Mesenteric fat pad (tissue), 1 donor: ENCODE results near the gene NR1H3. TPM values are rescaled to one million over a fixed set of nuclear protein-coding genes. Genes with fewer than 3 reads are reported as not detected.

Source experiments
- DNase-seq: peaks from one replicate; pipeline ENCODE4 v3.0.0-alpha.2; 2020; ENCODE audit warnings: low spot score
- total RNA-seq: library from RNA; stranded (reverse); fragmentation: NEBNext Ultra II Directional; extraction: Animal tissue kit (Norgen Biotek cat#: 25700); gene quantifications from one replicate; pipeline ENCODE4 v1.2.1, GENCODE V29; 2021
- donor health status: DM: yes; HTN: yes; CAD: no.

Gene NR1H3
- total RNA-seq, 1 donor from 2014 or later = 73.2 TPM

DNA sequence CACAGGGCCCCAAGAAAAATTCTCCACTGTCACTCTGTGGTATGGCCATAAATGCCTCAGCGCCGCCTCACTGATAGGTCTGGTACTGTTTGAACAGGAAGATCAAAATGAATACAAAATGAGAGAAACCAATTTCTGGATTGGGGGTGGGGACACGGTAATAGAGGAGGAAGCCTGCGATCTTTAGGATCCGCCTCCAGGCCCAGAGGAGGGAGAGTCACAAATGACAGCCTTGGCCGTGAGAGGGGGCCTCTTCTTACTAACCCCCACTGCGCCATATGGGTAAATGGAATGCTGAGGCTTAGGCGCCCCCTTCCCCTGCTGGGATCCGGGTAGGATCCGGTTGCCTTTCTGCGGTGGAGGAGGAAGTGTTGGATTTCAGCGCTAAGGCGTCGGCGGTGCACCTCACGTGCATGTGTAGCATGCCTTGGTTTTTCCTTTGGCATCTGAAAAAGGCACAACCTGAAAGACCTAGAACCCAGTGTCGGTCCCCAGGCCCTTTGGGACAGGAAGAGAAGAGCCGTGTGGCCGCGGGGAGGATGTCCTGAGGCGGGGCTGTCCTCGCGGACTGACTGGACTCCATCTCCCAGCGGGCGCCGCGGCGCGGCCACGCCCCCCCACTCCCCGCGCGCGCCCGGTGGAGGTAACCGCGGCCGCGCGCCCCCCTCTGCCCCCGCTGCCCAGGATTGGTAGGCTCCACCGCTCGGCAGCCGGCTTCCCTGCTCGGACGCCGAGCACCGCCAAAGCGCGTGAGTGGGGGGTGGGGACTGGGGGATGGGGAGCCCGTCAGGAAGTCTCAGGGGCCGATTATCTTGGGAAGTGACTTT lies 11.4 kb downstream of the NR1H3 start:
- DNase-seq = peak; percentile 96

- DNase-seq = peak; percentile 96
Observed at GRCh38 chr11:47269829-47270305, 12.1 kb downstream of the NR1H3 start, which contains the start of gene MADD. MADD (plus strand) TSS chr11:47270133.

DNA sequence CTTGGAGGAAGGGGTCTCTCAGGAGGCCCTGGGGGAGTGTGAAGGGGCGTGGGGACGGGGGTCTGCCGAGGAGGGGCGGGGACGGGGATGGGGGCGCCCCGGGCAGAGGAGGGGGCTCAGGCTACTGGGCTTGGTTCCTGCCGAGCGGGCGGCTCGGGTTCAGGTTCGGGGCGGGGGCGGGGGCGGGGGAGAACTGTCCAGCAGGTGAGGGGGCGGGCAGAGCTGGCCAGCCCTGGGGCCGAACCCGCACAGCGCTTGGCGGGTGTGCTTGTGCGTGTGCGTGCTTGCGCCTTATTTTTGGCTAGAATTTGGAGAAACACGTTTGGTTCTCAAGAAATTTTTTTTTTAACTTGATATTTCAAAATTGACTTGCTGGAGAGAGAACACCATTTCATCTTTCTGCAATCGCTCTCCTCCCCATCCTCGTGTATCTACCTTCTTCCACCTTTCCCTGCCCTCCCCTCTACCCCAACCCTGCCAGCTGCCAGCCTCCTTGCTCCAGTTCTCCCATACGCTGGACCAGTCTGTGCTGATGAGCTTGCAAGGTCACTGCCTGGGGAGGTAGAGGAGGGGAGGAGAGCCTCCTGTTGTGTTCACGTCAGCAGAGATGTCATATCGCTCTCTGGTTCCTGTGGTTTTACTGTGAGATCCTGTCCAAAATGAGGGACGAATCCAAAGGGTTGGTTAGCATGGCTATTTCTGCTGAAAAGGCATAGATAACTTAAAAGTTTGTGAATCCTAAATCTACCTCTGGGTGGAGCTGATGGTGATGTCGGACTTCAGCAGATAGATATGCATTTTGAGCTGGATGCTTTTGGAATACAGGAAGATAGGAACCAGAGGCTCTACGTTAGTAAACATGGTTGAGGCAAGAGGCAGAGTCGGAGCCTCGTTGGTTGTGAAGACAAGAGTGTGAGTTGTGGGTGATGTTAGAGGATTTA lies 12.8 kb downstream of the NR1H3 start:
- no peak for DNase-seq

- DNase-seq = no peak
Observed at GRCh38 chr11:47271328-47271727, 13.5 kb downstream of the NR1H3 start.

GRCh38 chr11:47271961-47272661 lies 14.3 kb downstream of the NR1H3 start:
- no peak for DNase-seq

- DNase-seq = no peak
Observed at GRCh38 chr11:47272706-47273105, 14.9 kb downstream of the NR1H3 start.

DNA sequence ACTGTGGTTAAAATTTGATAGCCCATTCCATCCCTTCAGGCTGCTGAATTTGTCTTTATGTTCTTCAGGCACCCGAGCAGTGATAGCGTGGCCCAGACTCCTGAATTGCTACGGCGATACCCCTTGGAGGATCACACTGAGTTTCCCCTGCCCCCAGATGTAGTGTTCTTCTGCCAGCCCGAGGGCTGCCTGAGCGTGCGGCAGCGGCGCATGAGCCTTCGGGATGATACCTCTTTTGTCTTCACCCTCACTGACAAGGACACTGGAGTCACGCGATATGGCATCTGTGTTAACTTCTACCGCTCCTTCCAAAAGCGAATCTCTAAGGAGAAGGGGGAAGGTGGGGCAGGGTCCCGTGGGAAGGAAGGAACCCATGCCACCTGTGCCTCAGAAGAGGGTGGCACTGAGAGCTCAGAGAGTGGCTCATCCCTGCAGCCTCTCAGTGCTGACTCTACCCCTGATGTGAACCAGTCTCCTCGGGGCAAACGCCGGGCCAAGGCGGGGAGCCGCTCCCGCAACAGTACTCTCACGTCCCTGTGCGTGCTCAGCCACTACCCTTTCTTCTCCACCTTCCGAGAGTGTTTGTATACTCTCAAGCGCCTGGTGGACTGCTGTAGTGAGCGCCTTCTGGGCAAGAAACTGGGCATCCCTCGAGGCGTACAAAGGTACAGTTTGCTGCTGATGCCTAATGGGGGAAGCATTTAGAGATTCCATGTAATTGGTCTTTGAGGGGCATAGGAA lies 16.9 kb downstream of the NR1H3 start:
- DNase-seq = no peak

- DNase-seq = no peak
Observed at GRCh38 chr11:47276923-47277322, 19.1 kb downstream of the NR1H3 start.

DNA sequence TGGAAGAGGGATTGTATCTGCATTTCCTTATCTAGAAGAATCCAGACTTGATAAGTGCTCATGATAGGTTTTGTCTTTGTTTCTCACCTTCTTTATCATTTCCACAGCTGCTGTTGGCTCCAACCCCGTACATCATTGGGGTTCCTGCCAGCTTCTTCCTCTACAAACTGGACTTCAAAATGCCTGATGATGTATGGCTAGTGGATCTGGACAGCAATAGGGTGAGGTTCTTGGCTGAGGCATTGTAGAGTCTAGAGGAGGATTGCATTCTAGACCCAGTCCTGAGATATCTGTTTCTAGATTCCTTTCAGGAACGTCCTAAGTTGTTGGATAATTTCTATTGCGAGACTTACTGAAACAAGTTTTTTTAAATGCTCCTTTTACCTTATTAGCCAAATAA lies 20.3 kb downstream of the NR1H3 start:
- no peak for DNase-seq

- DNase-seq = no peak
Observed at GRCh38 chr11:47278769-47279168, 21.0 kb downstream of the NR1H3 start.

- DNase-seq = no peak
Observed at GRCh38 chr11:47280099-47280498, 22.3 kb downstream of the NR1H3 start.

DNA sequence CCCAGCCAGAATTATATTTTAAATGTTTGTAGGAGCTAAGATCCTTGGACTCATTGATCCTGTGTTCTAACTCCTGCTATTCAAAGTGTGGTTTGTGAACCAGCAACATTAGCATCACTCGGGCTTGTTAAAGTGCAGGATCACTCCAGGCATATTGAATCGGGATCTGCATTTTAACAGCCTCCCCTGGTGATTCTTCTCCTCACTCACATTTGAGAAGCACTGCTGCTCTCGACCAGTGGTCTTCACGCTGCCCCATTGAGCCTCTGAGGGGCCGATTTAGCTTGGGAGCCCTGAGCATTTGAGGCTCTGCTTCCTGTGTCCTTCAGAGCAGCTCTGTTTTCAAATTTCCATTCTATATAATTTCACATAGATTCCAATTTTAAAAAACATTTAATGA lies 23.1 kb downstream of the NR1H3 start:
- DNase-seq = peak; percentile 3

- DNase-seq = peak; percentile 30
Observed at GRCh38 chr11:47282462-47282861, 24.7 kb downstream of the NR1H3 start.

DNA sequence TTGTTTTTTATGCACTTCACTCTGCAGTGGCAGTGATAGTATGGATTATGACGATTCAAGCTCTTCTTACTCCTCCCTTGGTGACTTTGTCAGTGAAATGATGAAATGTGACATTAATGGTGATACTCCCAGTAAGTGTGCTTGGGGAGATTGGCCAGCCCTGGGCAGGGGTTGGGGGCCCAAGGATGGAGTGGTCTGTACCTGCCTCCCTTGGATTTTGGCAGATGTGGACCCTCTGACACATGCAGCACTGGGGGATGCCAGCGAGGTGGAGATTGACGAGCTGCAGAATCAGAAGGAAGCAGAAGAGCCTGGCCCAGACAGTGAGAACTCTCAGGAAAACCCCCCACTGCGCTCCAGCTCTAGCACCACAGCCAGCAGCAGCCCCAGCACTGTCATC lies 26.4 kb downstream of the NR1H3 start:
- DNase-seq = peak; percentile 82

GRCh38 chr11:47285969-47286770 lies 28.4 kb downstream of the NR1H3 start:
- DNase-seq = peak; percentile 83

- no peak for DNase-seq
Observed at GRCh38 chr11:47288066-47288465, 30.3 kb downstream of the NR1H3 start.

GRCh38 chr11:47289856-47290255 lies 32.1 kb downstream of the NR1H3 start:
- DNase-seq = peak; percentile 81

GRCh38 chr11:47295385-47295784 lies 37.6 kb downstream of the NR1H3 start:
- peak; percentile 26 for DNase-seq

DNA sequence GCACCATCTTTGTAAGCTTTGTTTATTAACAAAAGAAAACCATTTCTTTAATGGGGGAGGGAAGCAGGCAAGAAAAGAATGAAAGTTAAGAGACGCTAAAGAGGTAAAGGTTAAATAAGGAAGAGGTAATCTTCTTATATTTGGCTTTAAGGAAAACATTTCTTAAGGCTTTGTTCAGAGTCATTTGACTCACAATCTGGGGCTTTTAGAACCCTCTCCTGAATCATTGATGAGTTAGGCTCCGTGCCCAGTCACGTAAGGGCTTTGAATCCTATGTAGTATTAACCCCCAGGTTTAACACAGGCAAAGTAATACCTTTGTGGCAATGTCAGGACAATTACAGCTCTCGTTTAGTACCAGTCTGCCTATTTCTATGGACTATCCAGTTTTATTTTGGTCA lies 38.2 kb downstream of the NR1H3 start:
- no peak for DNase-seq

GRCh38 chr11:47299078-47299477 lies 41.3 kb downstream of the NR1H3 start:
- no peak for DNase-seq
